GM18867 (cell line): ENCODE results near the gene MTMR11.

Experiments
- ATAC-seq: cut with Tn5 transposase; IDR thresholded peaks from one replicate; pipeline ENCODE4 v1.9.1; 2021; ENCODE audit warnings: mild to moderate bottlenecking, moderate library complexity; ENCODE audit not compliant: unreplicated experiment

The MTMR11 gene

DNA sequence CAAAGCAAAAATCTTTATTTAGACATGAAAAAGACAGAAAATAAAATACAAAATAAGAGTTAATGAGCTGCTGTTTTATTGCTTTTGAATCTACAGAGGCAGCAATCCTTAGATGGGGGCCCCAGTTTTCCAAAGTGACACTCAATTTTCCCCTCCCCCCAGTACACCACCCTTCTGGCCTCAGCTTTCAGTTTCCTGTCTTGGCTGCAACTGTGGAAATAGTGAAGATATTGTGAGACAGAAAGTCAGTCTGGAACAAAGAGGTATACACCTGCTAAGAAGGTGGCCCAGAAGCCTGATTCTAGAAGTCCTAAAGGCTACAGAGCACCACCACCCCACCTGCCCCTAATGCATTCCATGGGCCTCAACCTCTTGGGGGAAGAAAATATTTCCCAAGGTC, 1.1 kb upstream of the MTMR11 start:
- ATAC-seq: no peak

DNA sequence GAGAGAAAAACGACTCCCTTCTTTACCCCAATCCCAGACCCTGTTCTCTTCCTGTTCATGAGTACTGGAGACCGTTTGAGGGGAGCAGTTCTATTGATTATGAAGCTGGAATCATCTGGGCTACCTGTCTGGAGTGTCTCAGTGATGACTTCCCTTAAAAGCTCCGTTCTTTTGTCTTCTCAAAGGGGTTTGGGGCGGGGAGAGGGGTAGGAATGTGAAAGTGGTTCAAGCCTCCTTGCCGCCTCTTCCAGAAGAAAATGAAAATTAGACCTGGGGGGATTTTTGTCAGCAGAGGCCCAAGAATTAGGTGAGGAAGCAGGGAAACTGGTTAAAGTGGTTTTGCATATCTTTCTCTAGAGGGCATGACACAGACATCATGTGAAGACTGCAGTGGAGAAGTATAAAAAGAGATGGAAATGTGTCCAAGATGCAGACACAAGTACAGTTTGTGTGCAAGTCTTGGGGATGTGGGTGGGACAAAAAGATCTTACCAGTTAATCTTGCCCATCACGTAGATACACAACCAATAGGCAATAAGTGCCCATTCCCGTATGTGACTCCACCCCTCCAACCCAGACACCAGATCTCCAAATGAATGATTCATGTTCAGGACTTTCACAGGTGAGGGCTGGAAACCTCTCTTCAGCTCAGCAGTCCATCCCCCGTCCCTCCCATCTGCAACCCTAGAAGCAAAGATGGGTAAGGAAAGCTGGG, 470 bp upstream of the MTMR11 start:
- ATAC-seq: no peak

DNA sequence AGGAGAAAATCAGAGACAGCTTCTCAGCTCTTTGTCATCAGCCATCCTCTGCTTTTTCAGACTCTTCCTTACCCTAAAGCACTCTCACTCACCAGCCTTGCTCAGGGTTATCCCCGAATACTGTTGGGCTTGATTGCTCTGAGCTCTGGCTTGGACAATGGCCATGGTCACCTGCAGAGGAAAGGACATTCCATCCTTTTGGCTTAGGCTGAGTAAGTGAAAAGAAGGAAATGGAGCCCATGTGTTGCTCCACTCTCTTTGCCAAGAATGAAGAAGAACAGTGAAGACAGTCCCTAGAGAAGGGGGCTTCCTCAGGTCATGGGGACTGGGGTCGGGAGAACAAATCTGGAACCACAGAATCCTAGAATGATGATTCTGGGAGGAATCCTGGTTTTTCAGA, 2.3 kb downstream of the MTMR11 start:
- ATAC-seq: no peak

DNA sequence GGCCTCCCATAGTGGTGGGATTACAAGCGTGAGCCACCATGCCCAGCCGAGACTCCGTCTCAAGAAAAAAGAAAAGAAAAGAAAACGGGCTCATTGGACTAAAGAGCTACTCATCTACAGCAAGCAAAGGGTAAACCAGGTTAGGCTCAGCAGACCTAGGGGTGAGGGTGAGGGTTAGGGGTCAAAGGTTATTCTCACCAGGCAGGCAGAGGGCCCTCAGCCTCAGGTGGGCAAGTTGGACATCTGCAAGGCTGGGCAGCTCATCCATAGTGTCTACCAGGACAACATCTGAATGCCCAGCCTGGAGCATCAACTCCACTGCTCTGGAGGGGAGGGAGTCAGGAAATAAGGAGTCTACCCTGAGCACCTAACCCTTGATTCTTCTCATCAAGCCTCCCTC, 3.5 kb downstream of the MTMR11 start:
- no peak for ATAC-seq

DNA sequence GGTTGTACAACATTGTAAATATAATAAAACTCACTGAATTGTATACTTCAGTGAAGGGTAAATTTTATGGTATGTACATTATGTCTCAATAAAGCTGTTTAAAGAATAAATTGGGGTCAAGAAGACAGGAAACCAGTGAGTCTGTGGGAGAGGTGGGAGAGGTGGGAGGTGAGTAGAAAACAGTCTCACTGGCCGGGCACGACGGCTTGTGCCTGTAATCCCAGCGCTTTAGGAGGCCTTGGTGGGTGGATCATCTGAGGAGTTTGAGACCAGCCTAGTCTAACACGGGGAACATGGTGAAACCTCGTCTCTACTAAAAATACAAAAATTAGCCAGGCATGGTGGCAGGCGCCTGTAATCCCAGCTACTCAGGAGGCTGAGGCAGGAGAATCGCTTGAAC, 4.2 kb downstream of the MTMR11 start:
- ATAC-seq: no peak

DNA sequence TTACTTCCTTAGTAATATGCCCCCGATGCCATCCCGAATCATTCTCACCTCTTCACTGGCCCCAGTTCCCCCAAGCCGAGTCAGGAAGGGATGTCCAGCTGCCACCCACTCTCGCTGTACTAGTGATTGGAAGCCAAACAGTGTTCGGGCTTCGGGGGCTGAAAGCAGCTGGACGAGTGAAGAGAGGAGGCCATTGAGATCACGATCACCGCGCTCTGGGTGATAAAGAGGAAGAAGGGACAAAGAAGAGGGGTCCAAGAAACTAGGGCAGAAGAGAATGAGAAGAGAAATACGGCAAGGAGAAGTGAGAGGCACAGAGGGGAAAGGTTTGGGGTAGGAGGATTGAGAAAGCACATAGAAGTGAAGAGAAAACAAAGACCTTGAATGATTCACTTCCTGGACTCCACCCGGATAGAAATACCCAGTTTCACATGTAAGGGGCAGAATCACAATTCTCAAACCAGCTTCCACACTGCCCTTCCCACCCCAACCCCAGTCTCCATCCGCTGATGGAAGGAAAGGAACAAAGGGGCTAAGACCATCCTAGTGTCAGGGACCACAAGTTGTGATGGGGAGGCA, 5.4 kb downstream of the MTMR11 start:
- no peak for ATAC-seq

DNA sequence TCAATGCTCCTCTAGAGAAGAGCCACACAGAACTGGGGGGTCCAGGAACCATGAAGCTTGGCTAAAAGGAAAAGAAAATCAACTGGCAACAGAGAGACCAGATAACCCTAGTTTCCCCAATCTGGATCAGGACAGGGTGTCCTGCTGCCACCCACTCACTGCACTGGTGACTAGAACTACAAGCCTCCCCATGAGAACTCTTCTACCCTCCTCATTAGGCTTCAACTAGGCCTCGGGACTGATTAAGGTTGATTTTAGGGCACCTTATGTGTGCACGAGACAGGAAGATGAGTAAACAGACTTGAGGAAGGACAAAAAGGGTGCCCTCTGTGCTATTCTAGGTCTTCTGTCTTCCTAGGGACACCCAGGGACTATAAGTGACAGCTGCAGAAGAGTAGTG, 6.8 kb downstream of the MTMR11 start:
- no peak for ATAC-seq

DNA sequence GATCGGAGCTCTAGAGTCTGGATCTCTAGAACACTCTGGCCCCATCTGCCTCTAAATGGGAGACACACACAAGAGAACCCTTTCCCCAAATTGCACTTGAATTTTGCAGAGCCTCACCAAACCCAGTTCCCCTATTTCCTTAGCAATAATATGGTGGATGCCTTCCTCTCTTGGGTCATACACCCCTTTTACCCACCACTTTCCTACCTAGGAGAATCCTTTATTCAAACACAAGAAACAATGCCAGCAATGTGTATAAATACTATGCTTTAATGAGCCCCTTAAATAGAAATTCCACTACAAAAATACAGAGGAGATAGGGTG, 8.3 kb downstream of the MTMR11 start:
- ATAC-seq: no peak

DNA sequence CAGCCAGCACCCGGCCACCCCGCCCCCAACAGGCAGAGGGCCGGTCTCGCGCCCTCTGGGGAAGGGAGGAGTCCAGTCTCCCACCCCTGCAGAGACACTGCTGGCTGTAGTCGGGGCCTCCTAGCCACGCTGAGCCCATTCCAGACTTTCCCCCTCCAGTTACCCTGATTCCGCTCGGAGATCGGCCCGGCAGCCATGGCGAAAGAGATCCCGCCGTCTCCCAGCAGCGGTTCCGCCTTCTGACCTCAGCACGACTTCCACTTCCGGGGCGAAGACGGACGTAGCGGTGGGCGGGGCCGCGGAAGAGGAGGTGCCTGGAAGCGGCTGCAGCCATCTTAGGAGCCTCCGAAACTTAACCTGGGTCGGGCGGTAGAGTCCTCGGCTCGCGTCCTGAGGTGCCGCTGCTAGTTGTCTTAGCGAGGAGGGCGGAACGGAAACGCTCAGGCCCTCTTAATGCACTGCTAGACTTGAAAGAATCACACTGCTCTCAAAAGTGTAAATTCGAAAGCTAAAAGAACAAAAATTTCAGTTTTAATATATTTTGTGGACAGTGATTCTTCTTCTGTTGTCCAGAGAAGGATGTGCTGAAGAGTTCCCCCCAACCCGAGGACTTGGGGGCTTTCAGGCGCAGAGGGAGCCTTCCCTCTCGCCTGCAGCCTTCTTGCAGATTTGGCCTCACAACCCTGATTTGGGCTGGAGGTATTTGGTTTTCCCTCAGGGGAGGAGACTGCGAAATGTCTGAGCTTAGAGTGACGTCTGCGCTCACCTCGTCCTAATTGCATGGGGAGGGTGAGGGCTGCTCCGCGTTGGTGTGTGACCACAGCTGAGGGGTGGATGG, 8.9 kb downstream of the MTMR11 start, which contains the start of gene SF3B4:
Gene SF3B4, minus strand, starts transcription at position 241 of the 838 bp plus-strand sequence. Its CDS starts 44 bp downstream, at position 197.
- ATAC-seq: peak; percentile 93

DNA sequence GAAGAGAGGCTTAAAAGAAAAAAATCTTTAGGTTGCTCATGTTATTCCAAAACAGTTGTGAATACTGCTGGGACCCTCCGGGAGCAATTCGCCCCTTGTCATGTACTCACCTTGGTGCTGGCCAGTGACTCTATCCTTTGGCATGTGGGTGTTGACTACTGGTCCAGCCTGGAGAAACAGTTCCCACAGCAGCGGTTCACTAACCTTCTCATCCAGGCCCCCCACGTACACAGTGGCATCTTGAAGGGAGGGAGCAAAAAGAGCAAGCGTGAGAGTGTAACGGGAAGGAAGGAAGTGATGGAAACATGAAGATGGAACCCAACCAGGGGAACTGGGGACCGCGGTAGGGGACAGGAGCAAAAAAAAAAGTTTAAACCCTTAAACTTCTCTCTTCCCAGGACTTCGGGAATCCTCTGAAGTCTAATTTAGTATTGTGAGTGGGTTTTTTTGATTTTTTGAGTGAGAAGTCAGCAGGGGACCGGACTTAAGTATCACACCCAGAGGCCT, 9.6 kb downstream of the MTMR11 start:
- no peak for ATAC-seq

DNA sequence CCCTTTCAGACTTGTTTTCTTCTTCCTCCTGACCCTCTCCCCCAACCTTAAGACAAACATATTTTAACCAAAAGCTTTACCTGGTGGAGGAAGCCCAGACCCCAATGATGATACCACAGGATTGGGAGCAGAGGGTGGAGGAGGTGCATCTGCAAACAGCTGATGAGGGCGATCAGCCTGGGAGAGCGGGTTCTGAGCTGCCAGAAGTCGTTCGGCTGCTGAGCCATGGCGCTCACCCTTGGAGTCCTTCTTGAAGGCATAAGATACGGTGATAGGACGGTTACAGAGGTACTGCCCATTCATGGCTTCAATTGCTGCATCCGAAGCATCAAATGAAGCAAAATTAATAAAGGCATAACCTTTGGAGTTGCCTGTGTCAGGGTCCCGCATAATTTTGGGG, 10.4 kb downstream of the MTMR11 start:
- no peak for ATAC-seq

DNA sequence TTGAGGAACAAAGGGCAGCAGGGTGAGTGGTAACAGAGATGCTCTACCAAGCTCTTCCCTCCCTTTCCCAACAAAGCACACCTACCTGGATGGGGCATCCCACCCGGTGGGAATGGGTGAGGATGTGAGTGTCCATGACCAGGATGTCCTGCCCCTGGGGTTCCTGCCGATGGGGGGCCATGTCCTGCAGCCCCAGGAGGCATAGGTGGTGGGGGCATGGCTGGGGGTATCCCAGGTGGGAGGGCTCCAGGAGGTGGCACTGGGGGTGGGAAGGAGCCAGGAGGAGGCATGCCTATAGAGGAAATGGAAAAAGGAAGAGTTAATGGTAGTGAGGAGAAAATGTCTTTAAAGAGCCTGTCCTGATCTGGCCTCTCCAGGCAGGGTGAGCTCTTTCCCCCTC, 10.9 kb downstream of the MTMR11 start:
- ATAC-seq: no peak

DNA sequence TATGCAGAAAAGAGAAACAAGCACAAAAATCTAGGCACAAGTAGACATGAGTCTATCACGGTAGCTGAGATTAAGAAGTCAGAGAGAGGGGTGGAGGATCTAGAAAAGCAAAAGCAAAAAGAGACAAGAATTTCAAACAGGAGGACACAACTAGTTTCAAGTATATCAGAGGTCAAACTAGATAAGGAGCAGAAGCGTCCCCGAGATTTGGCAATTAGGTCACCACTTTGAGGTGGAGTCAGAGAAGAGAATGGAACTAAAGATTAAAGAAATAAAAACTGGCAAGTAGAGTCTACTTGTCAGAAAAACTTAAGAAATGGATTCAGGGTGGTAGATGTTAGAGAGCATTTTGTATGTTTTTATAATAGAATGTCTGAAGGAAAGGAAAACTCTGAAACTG, 11.3 kb downstream of the MTMR11 start:
- no peak for ATAC-seq

DNA sequence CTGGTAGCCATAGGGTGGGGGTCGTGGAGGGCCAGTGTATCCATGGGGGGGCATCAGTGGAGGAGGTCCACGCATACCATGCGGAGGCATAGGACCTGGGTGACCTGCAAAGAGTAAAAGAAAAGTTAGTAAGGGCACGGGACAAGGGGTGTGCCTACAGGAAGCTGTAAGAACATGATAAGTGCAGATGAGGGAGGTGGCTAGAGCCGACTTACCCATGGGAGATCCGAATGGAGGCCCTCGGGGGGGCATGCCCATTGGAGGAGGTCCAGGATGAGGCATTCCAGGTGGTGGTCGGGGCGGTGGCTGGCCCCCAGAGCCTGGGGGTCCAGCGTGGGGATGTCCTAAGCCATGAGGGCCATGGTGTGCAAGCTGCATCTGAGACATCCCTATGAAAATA, 13.1 kb downstream of the MTMR11 start:
- no peak for ATAC-seq

DNA sequence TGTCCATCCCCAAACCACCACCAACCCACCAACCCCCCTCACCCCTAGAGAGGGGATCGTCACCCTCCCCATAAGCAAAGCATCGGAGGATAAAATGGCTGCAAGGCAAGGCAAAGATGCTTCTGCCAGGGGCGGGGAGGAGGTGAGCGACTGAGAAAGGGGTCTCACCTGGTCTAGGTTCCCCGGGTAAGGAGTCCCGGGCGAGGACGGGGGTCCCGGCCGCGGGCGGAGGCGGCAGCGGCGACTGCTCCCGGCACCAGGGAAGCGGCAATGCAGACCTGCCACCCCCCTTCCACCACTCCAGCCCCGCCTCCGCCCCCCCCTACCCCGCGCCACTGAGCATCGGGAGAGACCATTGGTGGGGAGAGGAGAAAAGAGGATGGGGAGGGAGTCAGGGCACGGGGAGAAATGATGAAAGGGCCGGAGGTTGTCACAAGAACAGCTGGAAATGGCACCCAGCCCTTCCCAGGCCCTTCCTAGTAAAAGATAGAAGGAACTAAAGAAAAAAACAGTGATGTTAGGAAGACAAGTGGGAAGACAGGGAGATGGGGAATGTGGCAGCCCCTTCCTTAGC, 19.0 kb downstream of the MTMR11 start, which contains the start of gene SV2A:
Gene SV2A, minus strand, starts transcription at position 274 of the 574 bp plus-strand sequence. CDS start 4,004 bp downstream, outside the sequence.
- no peak for ATAC-seq

DNA sequence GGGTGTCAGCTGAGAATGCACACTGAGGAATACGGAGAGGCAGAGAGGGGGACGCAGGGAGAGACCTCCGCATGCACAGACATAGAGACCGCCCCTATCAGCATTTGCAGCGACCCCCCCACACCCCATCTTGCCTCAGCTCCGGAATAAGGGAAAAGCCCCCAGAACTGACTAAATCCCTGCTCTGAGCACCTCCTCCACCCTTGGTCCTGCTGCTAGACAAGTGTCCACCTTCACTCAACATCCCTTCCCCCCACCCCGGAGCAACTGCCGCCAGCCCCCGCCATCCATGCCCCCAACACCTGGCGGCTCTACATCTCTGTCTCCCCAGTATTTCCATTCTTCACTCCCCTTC, 19.8 kb downstream of the MTMR11 start:
- no peak for ATAC-seq

DNA sequence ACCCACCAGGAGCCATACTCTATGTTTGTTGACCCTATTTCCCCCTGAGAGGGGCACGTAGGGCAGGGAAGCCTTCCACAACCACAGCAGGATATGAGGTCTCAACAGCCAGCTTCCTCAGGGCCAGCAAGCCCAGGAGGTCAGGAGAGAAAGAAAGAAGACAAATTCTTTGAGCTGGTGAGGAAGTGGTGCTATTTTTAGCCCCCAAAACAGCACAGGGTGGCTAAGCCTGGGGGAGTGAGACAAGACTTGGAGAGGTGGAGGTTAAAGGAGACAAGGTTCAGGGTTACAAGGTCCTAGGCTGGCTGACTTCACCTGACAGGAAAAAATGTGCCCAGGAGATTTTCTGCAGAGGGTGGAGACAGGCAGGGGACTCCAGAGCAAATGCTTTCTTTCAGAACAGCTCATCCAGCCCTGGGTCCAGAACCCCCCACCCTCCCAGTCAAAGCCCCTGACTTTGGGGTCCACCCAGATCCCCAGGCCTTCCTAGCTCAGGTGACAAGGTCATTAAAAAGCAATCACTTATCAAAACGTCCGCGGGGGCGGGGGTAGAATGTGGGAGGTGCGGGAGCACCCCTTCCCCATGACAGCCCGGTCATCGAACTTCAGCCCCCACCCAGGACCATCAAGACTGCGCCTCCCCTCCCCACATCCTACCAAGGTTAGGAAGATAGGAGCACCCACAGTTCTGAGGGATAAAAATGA, 20.3 kb downstream of the MTMR11 start:
- ATAC-seq: no peak

DNA sequence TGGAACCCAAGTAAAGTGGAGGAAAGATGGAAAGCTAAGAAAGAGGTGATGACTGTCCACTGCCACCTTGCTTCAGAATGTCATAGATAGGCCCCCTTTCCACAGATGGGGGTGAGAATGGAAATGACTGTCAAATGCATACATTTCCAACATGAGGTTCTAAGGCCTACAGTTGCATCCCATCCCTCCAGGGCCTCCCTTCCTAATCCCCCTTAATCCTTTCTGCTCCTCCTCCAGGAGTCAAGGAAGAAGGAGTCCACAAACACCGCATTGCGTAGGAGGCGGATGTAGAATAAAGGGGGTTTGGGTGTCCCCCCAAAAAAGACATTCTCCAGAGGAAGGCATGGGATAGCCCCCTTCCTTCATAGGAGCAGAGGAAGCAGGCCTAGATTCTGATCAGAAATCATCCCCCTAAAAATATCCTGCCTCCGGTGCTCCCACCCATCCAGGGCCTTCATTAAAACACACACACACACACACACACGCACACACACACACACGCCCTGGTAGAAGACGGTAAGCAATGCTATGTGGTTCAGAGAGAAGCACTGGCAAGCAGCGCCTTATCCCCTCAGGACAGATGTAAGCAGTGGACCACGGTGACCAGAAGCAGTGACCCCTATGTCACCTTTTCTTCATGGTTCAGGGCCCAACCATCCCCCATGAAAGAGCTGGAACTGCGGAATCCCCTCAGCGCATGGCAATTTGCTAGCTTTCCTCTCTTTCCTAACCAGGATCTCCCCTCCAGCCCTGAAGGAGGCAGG, 21.1 kb downstream of the MTMR11 start:
- no peak for ATAC-seq

DNA sequence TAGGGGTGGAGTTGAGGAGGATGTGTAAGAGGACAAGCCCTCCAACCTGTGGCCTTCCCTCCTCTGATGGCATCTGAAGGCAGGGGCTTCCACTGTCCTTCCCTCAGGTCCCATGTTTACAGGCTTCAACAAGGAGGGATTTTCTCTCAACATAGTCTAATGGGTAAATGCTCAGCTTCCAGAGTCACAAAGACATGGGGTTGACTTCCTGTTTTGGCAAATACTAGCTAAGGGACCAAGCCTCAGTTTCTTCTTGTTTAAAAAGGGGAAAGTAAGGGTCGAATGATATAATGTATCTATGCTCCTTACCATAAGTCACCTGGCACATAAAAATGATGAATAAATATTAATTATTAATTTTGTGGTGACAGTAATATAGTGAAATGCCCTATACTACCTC, 22.1 kb downstream of the MTMR11 start:
- ATAC-seq: no peak

DNA sequence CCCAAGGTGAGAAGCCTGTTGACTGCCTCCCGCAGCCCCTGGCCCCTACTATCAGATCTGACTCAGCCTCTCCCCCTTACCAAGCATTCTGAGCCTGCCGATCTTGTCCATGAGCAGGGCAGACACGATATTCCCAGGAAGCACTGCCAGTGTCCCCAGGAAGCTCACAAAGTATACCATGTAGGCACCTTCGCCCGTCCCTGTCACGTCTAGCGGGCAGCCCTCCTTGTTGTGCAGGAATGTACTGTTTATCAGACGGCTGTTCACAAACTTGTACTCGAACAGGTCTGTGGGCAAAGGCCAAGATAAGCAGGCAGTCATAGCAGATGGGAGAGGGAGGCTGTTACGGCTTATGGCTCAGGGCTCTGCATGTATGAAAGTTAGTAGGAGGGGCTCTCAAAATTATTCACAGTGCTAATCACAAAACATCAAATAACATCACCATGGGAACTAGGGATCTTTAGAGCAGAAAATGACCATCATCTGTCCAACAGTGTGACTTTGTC, 30.1 kb downstream of the MTMR11 start:
- no peak for ATAC-seq
